Large intestine (tissue), 3 donors: ENCODE results near the gene XRCC1. TPM values are rescaled to one million over a fixed set of nuclear protein-coding genes. Genes with fewer than 3 reads are reported as not detected.
"Not testable (repeated sequence)": the region's sequence is repeated elsewhere in the genome, so short reads cannot be mapped to it uniquely, and the experiment has no call there.

ENCODE experiments used
- DNase-seq, 2 donors: peaks; one replicate each; pipeline versions ENCODE4 v3.0.0 to v3.0.0-alpha.2; 2013
- H3K27ac ChIP-seq: one replicate; pipeline ENCODE4 v1.5.1; 2013; ENCODE audit warnings: low read length
- H3K27me3 ChIP-seq: 2 replicates; pipeline ENCODE4 v1.6.1; 2013; ENCODE audit warnings: low read length; ENCODE audit not compliant: control insufficient read depth, insufficient read depth
- H3K36me3 ChIP-seq: 2 replicates; pipeline ENCODE4 v1.6.1; 2013; ENCODE audit warnings: low read length; ENCODE audit not compliant: control insufficient read depth, insufficient read depth
- H3K4me1 ChIP-seq: one replicate; pipeline ENCODE4 v1.6.1; 2013; ENCODE audit warnings: low read length; ENCODE audit not compliant: control insufficient read depth, insufficient read depth
- H3K4me3 ChIP-seq: one replicate; pipeline ENCODE4 v1.5.1; 2013; ENCODE audit warnings: low read length
- H3K9me3 ChIP-seq: one replicate; pipeline ENCODE4 v1.6.1; 2013; ENCODE audit warnings: mild to moderate bottlenecking, low read depth, low read length, moderate library complexity; ENCODE audit not compliant: control insufficient read depth
- WGBS: methylation state at CpG from one replicate; pipeline ENCODE4 v1.1.5; 2013; ENCODE audit warnings: low lambda C conversion rate; ENCODE audit not compliant: insufficient coverage; 5-methylcytosine and 5-hydroxymethylcytosine counted together
- polyA plus RNA-seq: library from polyadenylated mRNA; unstranded; fragments of 120-200 nt; gene quantifications from one replicate; pipeline ENCODE4 v1.2.1, GENCODE V29; 2013

XRCC1 gene
- polyA plus RNA-seq, 1 donor = 47.4 TPM

DNA sequence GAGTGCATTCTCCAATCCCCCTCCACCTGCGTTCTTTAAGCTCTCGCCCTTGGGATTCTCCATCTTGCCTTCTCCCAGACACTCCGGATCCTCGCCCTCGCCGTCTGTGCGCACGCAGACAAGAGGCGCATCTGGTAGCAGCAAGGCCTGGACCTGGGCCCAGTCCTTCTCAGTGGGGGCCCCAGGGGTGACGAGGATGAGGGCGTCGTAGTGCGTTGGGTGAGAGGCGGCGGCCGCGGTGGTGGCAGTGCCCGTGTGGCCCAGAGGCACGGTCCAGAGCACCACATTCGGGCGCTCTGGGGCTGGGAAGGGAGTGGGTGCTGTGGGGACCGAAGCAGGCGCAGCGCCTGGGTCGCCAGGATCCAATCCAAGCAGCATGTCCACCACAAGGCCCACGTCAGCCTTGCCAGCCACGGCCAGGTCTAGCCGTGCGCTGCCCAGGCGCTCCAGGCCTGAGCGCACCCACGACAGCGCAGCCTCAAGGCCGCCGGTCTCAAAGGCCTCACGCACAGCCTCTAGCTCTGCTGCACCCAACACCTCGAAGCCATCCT lies 17.5 kb upstream of the XRCC1 start:
- no peak overlapping the region for H3K4me3 ChIP-seq
- H3K9me3 ChIP-seq = peaks cover 4% of the 10 kb centered on the region
- H3K27ac ChIP-seq = no peak overlapping the region
- H3K36me3 ChIP-seq = peaks cover 32% of the 10 kb centered on the region
- WGBS = no CpG with 5 or more reads among the region's 37 CpGs
- peaks cover 24% of the 10 kb centered on the region for H3K4me1 ChIP-seq
- no peak for DNase-seq
- no peaks in the 10 kb centered on the region for H3K27me3 ChIP-seq

DNA sequence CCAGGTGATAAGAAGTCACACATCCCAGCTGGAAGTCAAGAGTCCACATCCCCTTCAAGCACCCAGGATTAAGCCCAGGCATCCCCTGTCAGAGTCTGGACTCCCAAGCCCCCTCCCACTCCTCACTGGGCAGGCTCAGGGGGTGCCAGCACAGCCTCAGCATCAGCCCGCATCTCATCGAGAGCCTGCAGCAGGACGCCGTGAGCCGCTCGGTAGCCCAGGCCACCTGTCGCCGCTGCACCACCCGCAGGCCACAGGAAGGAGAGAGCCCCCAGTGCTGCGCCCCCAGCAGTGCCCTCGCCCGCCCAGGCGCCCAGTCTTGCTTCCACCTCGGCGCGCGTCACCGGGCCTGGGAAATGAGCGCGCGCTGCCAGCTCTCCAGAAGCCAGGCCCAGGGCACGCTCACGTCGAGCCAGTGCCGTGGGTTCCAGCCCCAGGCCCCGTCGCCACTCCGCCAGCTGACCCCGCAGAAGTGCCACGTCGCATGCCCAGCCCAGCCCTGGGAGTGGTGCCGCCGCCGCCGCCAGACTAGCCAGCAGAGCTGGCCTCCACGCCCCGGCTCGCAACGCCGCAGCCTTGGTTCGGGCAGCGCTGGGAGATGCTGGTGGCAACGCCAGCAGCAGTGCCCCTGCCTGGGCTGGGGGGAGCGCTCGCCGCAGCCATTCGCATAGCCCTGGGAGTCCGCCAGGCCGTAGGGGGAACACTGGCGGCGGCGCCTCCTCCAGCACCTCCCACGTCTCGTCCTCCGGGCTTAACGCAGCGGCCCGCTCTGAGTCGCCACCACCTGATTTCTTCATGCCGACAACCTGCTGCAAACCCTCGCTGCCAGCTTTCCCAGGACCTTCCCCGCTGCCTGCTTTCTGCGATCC lies 16.8 kb upstream of the XRCC1 start:
- Histone ChIP-seq H3K4me1 (peaks cover 18% of the 10 kb centered on the region), H3K27me3 (no peaks in the 10 kb centered on the region), H3K4me3 (no peak overlapping the region), H3K9me3 (peaks cover 4% of the 10 kb centered on the region), H3K27ac (no peak overlapping the region), H3K36me3 (peaks cover 32% of the 10 kb centered on the region)
- no peak for DNase-seq
- WGBS = 100% methylated on average over 1 of the region's 63 CpGs

DNA sequence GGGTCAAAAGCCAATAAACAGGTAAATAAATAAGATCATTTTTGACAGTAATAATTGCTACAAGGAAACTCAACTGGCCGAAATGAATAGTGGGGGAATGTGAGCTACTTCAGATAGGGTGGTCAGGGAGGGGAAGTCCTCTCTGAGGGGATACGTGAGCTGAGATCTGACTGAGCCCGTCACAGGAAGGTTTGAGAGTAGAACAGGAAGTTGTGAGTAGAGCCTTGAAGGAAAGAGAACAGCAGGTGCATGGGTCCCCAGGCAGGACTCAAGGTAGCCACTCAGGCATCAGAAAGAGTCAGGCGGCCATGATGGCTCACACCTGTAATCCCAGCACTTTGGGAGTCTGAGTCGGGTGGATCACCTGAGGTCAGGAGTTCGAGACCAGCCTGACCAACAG lies 14.4 kb upstream of the XRCC1 start:
- WGBS = 80% methylated on average over 1 of the region's 6 CpGs
- H3K36me3 ChIP-seq = peaks cover 44% of the 10 kb centered on the region

DNA sequence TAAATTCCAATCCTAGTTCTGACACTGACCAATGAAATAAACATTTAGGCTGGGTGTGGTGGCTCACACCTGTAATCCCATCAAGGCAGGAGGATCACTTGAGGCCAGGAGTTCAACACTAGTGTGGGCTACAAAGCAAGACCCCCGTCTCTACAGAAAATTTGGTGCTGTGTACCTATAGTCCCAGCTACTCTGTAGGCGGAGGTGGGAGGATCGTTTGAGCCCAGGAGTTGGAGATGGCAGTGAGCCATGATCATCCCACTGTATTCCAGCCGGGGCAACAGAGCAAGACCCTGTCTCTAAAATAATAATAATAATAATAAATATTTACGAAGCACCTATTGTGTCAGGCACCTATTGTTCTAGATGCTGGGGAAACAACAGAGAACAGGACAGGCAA lies 13.9 kb upstream of the XRCC1 start:
- 100% methylated on average over 2 of the region's 5 CpGs for WGBS
- Histone ChIP-seq H3K27me3 (no peaks in the 10 kb centered on the region), H3K4me3 (no peak overlapping the region), H3K27ac (no peak overlapping the region), H3K4me1 (peaks cover 12% of the 10 kb centered on the region), H3K36me3 (peaks cover 44% of the 10 kb centered on the region), H3K9me3 (peaks cover 4% of the 10 kb centered on the region)
- no peak for DNase-seq

More for the DNA sequence above, 14.4 kb upstream of the XRCC1 start:
- Histone ChIP-seq H3K9me3 (peaks cover 4% of the 10 kb centered on the region), H3K4me3 (no peak overlapping the region), H3K4me1 (peaks cover 16% of the 10 kb centered on the region), H3K27ac (no peak overlapping the region), H3K27me3 (no peaks in the 10 kb centered on the region)
- DNase-seq = no peak

DNA sequence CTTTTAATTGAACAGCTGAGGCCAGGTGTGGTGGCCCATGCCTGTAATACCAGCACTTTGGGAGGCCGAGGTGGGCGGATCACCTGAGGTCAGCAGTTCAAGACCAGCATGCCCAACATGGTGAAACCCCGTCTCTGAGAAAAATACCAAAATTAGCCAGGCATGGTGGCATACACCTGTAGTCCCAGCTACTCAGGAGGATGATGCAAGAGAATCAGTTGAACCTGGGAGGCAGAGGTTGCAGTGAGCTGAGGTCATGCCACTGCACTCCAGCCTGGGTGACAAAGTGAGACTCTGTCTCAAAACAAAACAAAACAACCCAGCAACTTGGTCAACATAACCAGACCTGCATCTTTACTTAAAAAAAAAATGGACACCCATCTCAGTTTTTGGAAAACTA lies 11.7 kb upstream of the XRCC1 start:
- peaks cover 23% of the 10 kb centered on the region for H3K36me3 ChIP-seq
- no CpG with 5 or more reads among the region's 3 CpGs for WGBS
- H3K9me3 ChIP-seq, H3K4me3 ChIP-seq, H3K27ac ChIP-seq, H3K27me3 ChIP-seq, DNase-seq, H3K4me1 ChIP-seq: not testable (repeated sequence)

DNA sequence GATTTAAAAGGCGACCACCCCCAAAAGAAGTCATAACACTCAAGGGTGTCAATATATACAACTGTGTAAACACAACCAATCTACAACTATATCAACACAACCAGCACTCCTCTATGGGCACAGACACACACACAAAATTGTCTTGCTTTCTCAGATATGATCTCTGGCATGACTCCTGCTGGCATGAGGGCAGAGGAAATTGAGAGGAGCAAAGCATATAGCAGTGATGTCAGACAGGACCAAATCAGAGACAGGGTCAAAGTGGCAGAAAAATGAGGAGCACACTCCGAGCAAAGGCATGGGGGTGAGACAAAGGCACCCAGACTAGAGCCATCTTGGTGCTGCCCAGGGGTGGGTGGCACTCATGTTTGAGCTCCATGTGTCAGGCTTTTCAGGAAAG lies 11.0 kb upstream of the XRCC1 start:
- H3K4me1 ChIP-seq = peaks cover 8% of the 10 kb centered on the region
- no peak for DNase-seq
- H3K9me3 ChIP-seq = no peaks in the 10 kb centered on the region
- H3K27ac ChIP-seq = no peak overlapping the region
- H3K4me3 ChIP-seq = no peak overlapping the region
- no CpG with 5 or more reads among the region's 2 CpGs for WGBS
- H3K36me3 ChIP-seq = peaks cover 20% of the 10 kb centered on the region
- no peaks in the 10 kb centered on the region for H3K27me3 ChIP-seq

DNA sequence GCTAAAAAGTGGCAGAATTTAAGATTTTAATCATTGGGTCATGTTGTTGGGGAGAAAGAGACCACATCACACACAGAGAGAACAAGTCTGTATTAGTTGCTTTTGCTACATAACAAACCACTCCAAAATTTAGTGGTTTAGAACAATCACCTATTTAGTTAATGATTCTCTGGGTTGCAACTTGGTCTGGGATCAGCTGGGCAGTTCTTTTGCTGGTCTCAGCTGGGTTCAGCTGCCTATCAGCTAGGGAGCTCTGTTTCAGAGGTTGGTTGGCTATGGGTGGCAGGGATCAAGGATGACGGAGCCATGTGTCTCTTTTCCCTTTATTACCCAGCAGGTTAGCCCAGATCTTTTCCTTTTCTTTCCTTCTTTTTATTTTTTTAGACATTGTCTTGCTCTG lies 9.2 kb upstream of the XRCC1 start:
- no peak overlapping the region for H3K4me3 ChIP-seq
- H3K9me3 ChIP-seq = no peaks in the 10 kb centered on the region
- no peaks in the 10 kb centered on the region for H3K27me3 ChIP-seq
- peak overlapping the region; percentile 50 for H3K27ac ChIP-seq
- DNase-seq = peak in 1 of 2 donors; percentile 33
- peaks cover 12% of the 10 kb centered on the region for H3K36me3 ChIP-seq
- peaks cover 16% of the 10 kb centered on the region for H3K4me1 ChIP-seq
- WGBS = 80% methylated on average over 1 of the region's 1 CpG

DNA sequence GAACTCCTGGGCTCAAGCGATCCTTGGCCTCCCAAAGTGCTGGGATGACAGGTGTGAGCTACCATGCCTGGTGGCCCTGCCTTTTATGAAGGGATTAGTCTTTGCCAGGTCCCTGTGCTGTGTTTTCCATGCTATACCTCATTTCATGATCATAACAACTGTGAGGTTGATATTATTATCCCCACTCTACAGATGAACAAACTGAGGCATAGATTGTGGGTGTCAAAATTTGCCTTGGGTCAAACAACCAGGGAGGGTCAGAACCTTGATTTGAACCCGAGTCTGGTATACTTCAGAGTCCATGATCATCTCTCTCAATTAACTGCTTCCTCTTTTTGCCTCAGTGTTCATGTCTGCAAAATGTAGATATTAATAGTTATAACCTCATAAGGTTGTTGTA lies 7.2 kb upstream of the XRCC1 start:
- H3K27me3 ChIP-seq = no peaks in the 10 kb centered on the region
- H3K4me3 ChIP-seq = no peak overlapping the region
- no peaks in the 10 kb centered on the region for H3K9me3 ChIP-seq
- WGBS = no CpG with 5 or more reads among the region's 2 CpGs
- peaks cover 12% of the 10 kb centered on the region for H3K36me3 ChIP-seq
- no peak overlapping the region for H3K27ac ChIP-seq
- H3K4me1 ChIP-seq = peaks cover 16% of the 10 kb centered on the region
- DNase-seq = no peak

DNA sequence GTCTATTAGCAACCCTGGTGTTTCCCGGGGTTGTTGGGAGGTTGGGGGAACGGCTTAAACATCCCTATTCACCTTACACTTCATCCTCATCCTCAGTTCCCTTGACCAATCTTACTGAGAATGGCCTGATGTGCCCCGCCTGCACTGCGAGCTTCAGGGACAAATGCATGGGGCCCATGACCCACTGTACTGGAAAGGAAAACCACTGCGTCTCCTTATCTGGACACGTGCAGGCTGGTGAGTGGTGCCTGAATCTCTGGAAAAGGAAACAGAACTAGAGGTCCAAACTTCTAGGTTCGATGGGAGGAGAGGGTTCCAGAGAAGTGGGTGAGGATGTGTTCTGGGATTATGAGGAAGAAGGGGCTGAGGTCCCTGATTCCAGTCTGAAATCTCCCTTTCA lies 6.1 kb upstream of the XRCC1 start:
- Histone ChIP-seq H3K27me3 (no peaks in the 10 kb centered on the region), H3K4me3 (no peak overlapping the region), H3K27ac (no peak overlapping the region), H3K36me3 (peaks cover 8% of the 10 kb centered on the region), H3K9me3 (no peaks in the 10 kb centered on the region), H3K4me1 (peaks cover 16% of the 10 kb centered on the region)
- WGBS = 0% methylated on average over 1 of the region's 7 CpGs
- peak in 1 of 2 donors; percentile 53 for DNase-seq

DNA sequence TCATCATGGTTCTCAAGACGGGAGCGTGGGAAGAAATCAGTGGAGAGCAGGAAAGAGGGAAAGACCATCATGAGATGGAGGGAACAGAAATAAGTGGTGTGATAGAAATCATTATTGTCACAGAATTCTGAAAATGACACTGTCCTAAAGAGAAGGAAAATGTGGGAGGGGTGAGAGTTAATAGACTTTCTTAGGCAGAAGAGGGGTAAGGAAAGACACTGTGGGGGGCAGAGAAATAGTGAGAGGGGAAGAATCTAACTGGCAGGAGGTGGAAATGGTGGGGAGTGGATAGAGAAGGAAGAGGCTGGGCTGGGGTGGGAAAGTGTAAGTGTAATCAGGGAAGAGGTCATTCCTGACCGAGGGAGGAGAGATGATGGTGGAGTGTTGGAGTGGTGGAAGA lies 3.5 kb upstream of the XRCC1 start:
- no peaks in the 10 kb centered on the region for H3K27me3 ChIP-seq
- peaks cover 22% of the 10 kb centered on the region for H3K4me1 ChIP-seq
- no peak for DNase-seq
- H3K4me3 ChIP-seq = no peak overlapping the region
- H3K9me3 ChIP-seq = no peaks in the 10 kb centered on the region
- WGBS = 88% methylated on average over 2 of the region's 3 CpGs
- no peaks in the 10 kb centered on the region for H3K36me3 ChIP-seq
- no peak overlapping the region for H3K27ac ChIP-seq
